ENCODE results near the gene FBXO47. TPM values are rescaled to one million over a fixed set of nuclear protein-coding genes. Genes with fewer than 3 reads are reported as not detected.

The FBXO47 gene
- total and polyA plus RNA-seq, 9 donors = not detected

DNA sequence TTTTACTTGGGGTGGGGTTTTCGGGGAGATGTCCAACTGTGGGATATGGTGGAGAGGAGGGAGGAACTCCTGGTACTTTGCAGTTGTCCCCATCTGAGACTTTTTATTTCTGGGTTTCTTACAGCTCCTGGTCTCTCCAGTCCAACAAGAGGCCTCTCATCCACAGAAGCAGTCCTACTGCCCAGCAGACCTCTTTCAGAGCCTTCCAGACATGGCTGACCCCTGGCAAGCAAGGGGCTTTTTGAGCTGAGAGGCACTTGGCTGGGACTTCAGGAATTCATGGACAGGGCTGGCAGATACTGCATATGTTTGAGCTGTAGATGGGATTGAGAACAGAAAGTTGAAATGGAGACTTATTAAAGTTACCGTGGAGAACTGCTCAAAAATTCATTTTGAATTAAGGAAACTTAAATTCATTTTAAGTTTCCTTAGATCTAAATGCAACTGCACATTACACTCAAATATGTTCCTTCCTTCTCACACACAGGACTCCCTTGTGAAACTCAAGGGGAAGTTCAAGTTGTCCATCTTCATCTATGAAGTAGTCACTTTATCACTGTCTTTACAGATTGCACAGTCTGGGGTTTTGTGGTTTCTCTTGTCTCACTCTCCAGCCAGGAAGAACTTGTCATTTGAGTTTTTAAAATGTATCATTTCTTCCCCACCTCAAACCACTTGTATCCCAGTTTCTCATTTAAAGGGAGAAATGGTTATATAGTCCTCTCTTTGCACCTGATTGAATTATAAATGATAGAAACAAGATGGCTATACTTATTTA lies 40.7 kb downstream of the FBXO47 start:
- intact Hi-C loops (cut with DNase I) = no loop called here
- no peak for DNase-seq
- no peaks in the 10 kb centered on the region for H3K9me3 ChIP-seq
- TF ChIP-seq, protein P1, sequence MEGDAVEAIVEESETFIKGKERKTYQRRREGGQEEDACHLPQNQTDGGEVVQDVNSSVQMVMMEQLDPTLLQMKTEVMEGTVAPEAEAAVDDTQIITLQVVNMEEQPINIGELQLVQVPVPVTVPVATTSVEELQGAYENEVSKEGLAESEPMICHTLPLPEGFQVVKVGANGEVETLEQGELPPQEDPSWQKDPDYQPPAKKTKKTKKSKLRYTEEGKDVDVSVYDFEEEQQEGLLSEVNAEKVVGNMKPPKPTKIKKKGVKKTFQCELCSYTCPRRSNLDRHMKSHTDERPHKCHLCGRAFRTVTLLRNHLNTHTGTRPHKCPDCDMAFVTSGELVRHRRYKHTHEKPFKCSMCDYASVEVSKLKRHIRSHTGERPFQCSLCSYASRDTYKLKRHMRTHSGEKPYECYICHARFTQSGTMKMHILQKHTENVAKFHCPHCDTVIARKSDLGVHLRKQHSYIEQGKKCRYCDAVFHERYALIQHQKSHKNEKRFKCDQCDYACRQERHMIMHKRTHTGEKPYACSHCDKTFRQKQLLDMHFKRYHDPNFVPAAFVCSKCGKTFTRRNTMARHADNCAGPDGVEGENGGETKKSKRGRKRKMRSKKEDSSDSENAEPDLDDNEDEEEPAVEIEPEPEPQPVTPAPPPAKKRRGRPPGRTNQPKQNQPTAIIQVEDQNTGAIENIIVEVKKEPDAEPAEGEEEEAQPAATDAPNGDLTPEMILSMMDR (IDR thresholded peaks at IDR 0.05) = no peak
- TF ChIP-seq POLR2A (IDR thresholded peaks at IDR 0.05) (no peak), EP300 (IDR thresholded peaks at IDR 0.05) (no peak)
- H3K27me3 ChIP-seq = no peaks in the 10 kb centered on the region
- H3K4me3 ChIP-seq = no peak overlapping the region
- 59 to 83% (median 83%) methylated on average over 2 of the region's 2 CpGs for WGBS, 3 donors
- peaks cover 6% of the 10 kb centered on the region for H3K4me1 ChIP-seq (ENCODE audit: insufficient read depth)
- H3K36me3 ChIP-seq = no peaks in the 10 kb centered on the region
- no peak overlapping the region for H3K27ac ChIP-seq

DNA sequence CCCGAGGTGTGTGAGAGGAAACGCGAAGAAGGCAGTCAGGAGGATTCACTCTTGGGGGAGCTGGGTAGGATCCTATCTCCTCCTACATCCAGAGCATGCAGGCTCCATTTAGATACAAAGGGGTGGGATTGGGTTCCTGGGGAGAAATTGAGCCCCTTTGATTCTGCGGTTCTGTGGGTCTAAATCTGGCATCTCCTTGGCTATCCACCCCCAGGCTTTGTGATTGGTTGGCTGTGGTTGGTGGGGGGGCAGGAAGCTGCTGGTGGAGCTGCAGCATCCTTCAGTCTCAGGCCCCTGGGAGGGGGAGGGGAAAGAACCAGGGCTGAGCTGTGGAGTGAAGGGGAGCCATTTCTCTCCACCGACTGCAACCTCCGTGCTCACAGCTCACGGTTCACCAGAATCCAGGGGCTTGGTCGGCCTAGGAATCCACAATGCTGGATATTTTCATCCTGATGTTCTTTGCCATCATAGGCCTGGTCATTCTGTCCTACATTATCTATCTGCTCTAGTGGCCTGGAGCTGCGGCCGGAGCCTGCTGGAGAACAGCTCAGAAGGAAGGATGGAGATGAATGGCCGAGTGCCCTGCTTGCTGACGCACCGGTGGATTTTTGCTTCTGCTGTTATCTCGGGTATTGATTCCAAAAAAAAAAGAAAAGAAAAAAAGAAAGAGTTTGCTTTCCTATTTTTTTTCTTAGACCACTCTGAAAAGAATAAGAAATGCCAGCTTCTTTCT lies 41.8 kb downstream of the FBXO47 start, which contains the start of gene LASP1NB:
LASP1NB (plus strand) TSS at position 352 of the 733 bp plus-strand sequence.
- Histone ChIP-seq H3K27me3 (no peaks in the 10 kb centered on the region), H3K9me3 (no peaks in the 10 kb centered on the region), H3K4me1 (ENCODE audit: insufficient read depth) (peaks cover 6% of the 10 kb centered on the region), H3K4me3 (peak within 1 kb of the TSS; percentile 7), H3K27ac (peak within 1 kb of the TSS in 1 of 2 donors; percentile 0), H3K36me3 (no peaks in the 10 kb centered on the region)
- intact Hi-C loops (cut with DNase I) = no loop called here
- TF ChIP-seq, protein P1 (IDR thresholded peaks at IDR 0.05) = no peak
- TF ChIP-seq EP300 (IDR thresholded peaks at IDR 0.05) = no peak
- no peak for TF ChIP-seq POLR2A (IDR thresholded peaks at IDR 0.05)
- DNase-seq = peak; percentile 62 to 82 (median 79)
- WGBS, 3 donors = 26 to 35% (median 31%) methylated on average over 14 of the region's 14 CpGs

DNA sequence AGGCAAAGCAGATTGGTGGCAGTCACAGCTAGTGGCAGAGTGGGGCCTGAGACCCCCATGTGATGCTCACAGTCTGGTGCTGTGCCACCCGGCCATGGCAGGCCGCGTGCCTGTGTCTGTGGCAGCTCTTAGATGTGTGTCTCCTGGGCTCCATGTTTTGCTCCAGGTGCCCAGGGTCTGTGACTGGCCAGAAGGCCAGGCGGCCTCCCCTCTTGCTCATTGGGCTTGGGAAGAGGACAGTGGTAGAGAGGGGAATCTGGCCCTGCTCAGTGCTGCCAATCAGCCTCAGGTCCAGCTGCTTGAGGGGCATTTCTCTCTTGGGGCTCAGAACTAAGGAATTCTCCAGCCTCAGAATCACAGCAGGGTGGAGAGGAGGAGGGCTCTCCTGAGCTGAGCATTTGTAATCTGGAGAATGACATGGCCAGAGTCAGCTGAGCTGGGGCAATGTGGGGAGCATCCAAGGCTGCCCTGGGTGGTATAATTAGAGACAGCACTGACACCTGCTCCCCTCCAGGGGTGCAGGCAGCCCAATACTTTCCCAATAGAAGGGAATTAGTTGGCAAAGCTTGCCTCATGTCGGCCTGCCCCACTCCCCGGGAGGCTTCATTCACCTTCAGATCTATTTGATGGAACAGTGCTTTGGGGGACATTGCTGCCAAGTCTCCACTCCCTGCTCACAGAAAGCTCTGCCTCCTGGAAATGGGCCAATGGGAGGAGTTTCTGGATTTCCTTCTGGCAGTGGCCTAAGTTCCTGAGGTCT lies 44.5 kb downstream of the FBXO47 start:
- intact Hi-C loops (cut with DNase I) = no loop called here

More for the DNA sequence above, 44.5 kb downstream of the FBXO47 start:
- 51 to 52% (median 52%) methylated on average over 6 of the region's 6 CpGs for WGBS, 3 donors
- Histone ChIP-seq H3K4me1 (ENCODE audit: insufficient read depth) (peaks cover 6% of the 10 kb centered on the region), H3K4me3 (no peak overlapping the region), H3K27ac (no peak overlapping the region), H3K36me3 (no peaks in the 10 kb centered on the region), H3K9me3 (no peaks in the 10 kb centered on the region), H3K27me3 (no peaks in the 10 kb centered on the region)
- peak in 4 of 5 donors; percentile 71 to 85 (median 84) for DNase-seq
- TF ChIP-seq, protein P1 (IDR thresholded peaks at IDR 0.05) = no peak
- TF ChIP-seq POLR2A (IDR thresholded peaks at IDR 0.05) (no peak), EP300 (IDR thresholded peaks at IDR 0.05) (no peak)
